ENCODE results near the gene NF2.

DNA sequence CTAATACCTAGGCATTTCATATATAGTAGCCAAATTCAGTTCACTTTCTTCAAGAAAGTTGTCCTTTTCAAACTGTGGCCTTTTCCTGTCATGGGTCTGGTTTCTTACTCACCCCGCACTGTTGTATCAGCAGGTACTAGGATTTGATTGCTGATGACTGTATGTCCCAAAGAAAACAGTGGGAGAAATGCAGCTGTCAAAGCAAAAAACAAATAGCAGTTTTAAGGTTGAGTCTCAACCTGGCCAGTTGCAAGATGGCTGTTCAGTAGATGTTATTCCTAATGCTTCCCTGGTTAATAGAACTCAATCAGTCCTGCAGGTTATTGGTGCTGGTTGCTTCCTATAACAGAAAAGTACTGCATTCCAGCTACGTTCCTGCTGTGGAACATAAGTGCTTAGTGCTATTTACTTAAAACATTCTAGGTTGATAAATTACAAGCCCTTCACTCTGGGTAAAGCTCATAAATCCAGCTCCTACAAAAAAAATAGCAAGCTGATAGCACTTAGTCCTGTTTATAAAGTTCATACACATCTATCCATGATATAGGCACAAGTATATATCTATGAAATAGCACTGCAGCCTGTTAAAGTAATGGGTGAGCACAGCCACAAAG is 26.6 kb downstream of the NF2 start:
- TF ChIP-seq GATA2 (IDR thresholded peaks at IDR 0.05; ENCODE audit: low read depth, low read length) (no peak), GATA3 (IDR thresholded peaks at IDR 0.05; ENCODE audit: low read depth, low read length) (no peak)
